ENCODE data around the gene SUCO. TPM values are rescaled to one million over a fixed set of nuclear protein-coding genes. Genes with fewer than 3 reads are reported as not detected.

Gene SUCO
- total and polyA plus RNA-seq, 2 of the 8 experiments (the other 6 are each of a cell fraction or from before 2014, with no cell fraction given), result 8.3 to 35.8 TPM

- TF ChIP-seq SRF (IDR thresholded peaks at IDR 0.05; ENCODE audit: low read depth, low read length) (no peak), MAX (IDR thresholded peaks at IDR 0.05) (no peak), SP4 (IDR thresholded peaks at IDR 0.05; ENCODE audit: low read length) (no peak), RNF2 (IDR thresholded peaks at IDR 0.05; ENCODE audit: borderline replicate concordance, low read depth, low read length, missing control alignments, poor library complexity, severe bottlenecking) (no peak), RXRA (IDR thresholded peaks at IDR 0.05; ENCODE audit: insufficient read depth, low read depth, low read length) (no peak), TCF12 (IDR thresholded peaks at IDR 0.05; ENCODE audit: low read depth, low read length) (no peak), RFX5 (IDR thresholded peaks at IDR 0.05; ENCODE audit: borderline replicate concordance, low read depth, low read length) (no peak), CREB1 (IDR thresholded peaks at IDR 0.05) (no peak), SIRT6 (IDR thresholded peaks at IDR 0.05; ENCODE audit: low read length) (no peak)
Observed at GRCh38 chr1:172608098-172608601, 75.2 kb downstream of the SUCO start (continued).
